Testis (tissue), 3 donors: Measurements from ENCODE around the gene TPSAB1. TPM values are rescaled to one million over a fixed set of nuclear protein-coding genes. Genes with fewer than 3 reads are reported as not detected.

Source experiments
- DNase-seq: peaks from one replicate; pipeline ENCODE4 v3.0.0-alpha.2; 2019
- H3K27ac ChIP-seq, 2 donors: fragments of 200-600 bp; sonication (generic); one replicate each; pipeline ENCODE4 v1.5.1; 2019
- H3K27me3 ChIP-seq: fragments of 200-600 bp; sonication (generic); one replicate; pipeline ENCODE4 v1.5.1; 2019
- H3K36me3 ChIP-seq: fragments of 200-600 bp; sonication (generic); one replicate; pipeline ENCODE4 v1.5.1; 2017; ENCODE audit warnings: low read depth; ENCODE audit errors: missing control alignments
- H3K4me1 ChIP-seq: fragments of 200-600 bp; sonication (generic); one replicate; pipeline ENCODE4 v1.5.1; 2019
- H3K4me3 ChIP-seq, 2 donors: fragments of 200-600 bp; sonication (generic); one replicate each; pipeline ENCODE4 v1.5.1; 2017 to 2019
- H3K9me3 ChIP-seq: fragments of 200-600 bp; sonication (generic); one replicate; pipeline ENCODE4 v1.5.1; 2017
- POLR2A ChIP-seq: fragments of 450-650 bp; IDR thresholded peaks from one replicate; pipeline ENCODE4 v1.6.1; 2017; ENCODE audit warnings: antibody characterized with exemption, mild to moderate bottlenecking, moderate library complexity
- WGBS, 2 donors: methylation state at CpG; one replicate each; pipeline ENCODE4 v1.1.5; 2018; 5-methylcytosine and 5-hydroxymethylcytosine counted together
- intact Hi-C: fragments of 100-400 bp; cut with DNase I; formaldehyde crosslinking; loops from one replicate; pipeline ENCODE4 v1.15.1; 2023; ENCODE audit warnings: low total_unique reads
- polyA plus RNA-seq: library from polyadenylated mRNA; stranded (reverse); fragments of 350-450 nt; fragmentation: Illumina TruSeq; extraction: RNeasy Lipid Tissue Mini Kit (QIAGEN cat#74804); gene quantifications from one replicate; pipeline ENCODE4 v1.2.3, GENCODE V29; 2014; ENCODE audit warnings: low read depth, low replicate concordance; ENCODE audit not compliant: insufficient read depth
- total RNA-seq, 2 donors: library from RNA; depleted of rRNA; stranded (reverse); fragments of >200 nt; gene quantifications; one replicate each; pipeline ENCODE4 v1.2.3, GENCODE V29; 2016
- TF ChIP-seq, protein P1 (sequence below), 3 experiments: fragments of 450-650 bp in 2 of 3; fragments of 200-600 bp in 1 of 3; sonication (generic) in 1 of 3; IDR thresholded peaks; one replicate each; pipeline ENCODE4 v1.5.1; 2016 to 2019; ENCODE audit warnings: antibody characterized with exemption in 3 of 3, mild to moderate bottlenecking in 2 of 3, moderate library complexity in 1 of 3

Gene TPSAB1
- total and polyA plus RNA-seq, 3 donors from 2014 or later = 11.7 to 32.0 (median 12.2) TPM

DNA sequence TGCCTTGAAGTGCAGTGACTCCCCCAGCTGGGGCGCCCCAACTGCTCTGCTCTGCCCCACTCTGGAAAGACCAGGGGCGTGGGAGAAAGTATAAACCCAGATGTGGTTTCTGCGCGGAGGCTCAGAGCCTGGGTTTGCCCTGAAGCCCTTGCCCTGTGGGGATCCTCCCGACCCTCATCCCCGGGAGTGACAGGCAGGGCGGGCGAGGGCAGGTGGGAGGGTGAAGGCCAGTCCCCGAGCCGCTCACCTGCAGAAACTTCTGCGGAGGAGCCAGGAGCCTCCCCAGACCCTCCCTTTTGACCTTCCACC lies 19.2 kb downstream of the TPSAB1 start:
- Histone ChIP-seq H3K27ac (no peak overlapping the region), H3K36me3 (no peaks in the 10 kb centered on the region), H3K9me3 (no peaks in the 10 kb centered on the region), H3K4me3 (no peak overlapping the region), H3K27me3 (no peaks in the 10 kb centered on the region), H3K4me1 (no peaks in the 10 kb centered on the region)
- 13 to 44% methylated on average over 3 to 11 of the region's 11 CpGs for WGBS, 2 donors
- TF ChIP-seq POLR2A = no peak
- TF ChIP-seq, protein P1, sequence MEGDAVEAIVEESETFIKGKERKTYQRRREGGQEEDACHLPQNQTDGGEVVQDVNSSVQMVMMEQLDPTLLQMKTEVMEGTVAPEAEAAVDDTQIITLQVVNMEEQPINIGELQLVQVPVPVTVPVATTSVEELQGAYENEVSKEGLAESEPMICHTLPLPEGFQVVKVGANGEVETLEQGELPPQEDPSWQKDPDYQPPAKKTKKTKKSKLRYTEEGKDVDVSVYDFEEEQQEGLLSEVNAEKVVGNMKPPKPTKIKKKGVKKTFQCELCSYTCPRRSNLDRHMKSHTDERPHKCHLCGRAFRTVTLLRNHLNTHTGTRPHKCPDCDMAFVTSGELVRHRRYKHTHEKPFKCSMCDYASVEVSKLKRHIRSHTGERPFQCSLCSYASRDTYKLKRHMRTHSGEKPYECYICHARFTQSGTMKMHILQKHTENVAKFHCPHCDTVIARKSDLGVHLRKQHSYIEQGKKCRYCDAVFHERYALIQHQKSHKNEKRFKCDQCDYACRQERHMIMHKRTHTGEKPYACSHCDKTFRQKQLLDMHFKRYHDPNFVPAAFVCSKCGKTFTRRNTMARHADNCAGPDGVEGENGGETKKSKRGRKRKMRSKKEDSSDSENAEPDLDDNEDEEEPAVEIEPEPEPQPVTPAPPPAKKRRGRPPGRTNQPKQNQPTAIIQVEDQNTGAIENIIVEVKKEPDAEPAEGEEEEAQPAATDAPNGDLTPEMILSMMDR (IDR thresholded peaks at IDR 0.05) = no peak
- no peak for DNase-seq
- intact Hi-C loops = no loop called here

DNA sequence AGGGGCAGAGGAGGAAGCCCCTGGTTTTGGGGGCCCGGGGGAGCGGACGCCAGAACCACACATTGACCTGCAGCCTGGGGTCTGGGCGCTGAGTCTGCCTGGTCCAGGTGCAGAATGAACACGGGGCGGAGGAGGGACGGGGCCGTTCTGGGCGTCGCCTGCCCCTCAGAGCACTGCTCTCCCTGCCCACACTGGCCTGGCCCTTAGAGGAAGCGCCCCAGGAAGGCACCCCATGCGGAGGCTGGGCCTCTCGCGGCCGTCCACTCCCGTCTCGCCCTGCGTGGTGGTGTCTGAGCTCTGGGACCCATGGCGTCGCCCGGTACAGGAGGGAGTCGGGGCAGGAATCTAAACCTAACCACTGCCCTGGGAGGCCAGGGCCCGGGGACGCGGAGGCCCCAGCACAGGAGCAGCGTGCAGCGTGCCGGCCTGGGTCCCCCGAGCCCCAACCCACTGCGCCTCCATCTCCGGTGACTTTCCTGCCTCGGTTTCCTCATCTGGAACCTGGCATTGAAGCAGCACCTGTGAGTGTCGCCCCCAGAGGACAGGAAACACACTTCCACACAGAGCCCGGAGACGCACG lies 19.7 kb downstream of the TPSAB1 start:
- no peak for DNase-seq
- Histone ChIP-seq H3K36me3 (no peaks in the 10 kb centered on the region), H3K27me3 (no peaks in the 10 kb centered on the region), H3K4me1 (no peaks in the 10 kb centered on the region), H3K9me3 (no peaks in the 10 kb centered on the region), H3K4me3 (no peak overlapping the region), H3K27ac (no peak overlapping the region)
- WGBS, 2 donors = 40 to 55% methylated on average over 16 to 35 of the region's 36 CpGs
- TF ChIP-seq, protein P1 (IDR thresholded peaks at IDR 0.05) = no peak
- no peak for TF ChIP-seq POLR2A
- intact Hi-C loops = no loop called here

DNA sequence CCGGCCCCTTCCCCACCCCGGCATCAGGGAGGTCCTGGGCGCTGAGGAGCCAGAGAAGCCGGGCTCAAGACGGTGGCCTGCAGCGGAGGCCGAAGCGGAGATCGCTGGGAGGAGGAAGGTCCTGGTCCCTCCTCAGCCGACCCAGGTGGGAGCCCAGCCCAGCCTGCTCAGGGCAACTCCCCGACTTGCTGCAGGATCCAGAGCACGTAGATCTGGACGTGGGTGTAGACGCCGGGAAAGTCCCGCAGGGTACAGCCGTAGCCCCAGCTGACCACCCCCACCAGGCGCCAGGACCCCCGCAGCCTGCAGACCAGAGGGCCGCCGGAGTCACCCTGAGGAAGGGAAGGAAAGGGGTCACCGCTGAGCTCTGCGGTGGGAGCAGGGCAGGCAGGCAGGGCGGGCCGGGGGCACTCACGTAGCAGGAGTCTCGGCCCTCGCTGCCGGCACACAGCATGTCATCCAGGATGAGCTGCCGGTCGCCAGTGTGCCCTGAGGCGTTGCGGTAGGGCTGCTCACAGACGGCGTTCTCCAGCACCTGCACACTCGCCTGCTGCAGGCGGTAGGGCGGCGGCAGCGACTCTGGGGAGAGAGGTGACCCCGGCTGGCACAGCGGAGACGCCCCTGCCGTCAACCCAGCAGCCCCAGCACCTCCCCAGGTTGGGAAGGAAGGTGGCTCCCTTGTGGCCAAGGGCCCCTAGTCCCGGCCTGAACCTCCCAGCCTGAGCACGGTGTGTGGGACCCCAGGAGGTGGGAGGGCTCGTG lies 20.8 kb downstream of the TPSAB1 start:
- no peak overlapping the region for H3K4me3 ChIP-seq
- H3K4me1 ChIP-seq = no peaks in the 10 kb centered on the region
- WGBS, 2 donors = 25 to 41% methylated on average over 7 to 45 of the region's 47 CpGs
- intact Hi-C loops = no loop called here
- H3K36me3 ChIP-seq = no peaks in the 10 kb centered on the region
- TF ChIP-seq POLR2A = no peak
- TF ChIP-seq, protein P1 (IDR thresholded peaks at IDR 0.05) = no peak
- H3K27ac ChIP-seq = no peak overlapping the region
- H3K9me3 ChIP-seq = no peaks in the 10 kb centered on the region
- H3K27me3 ChIP-seq = no peaks in the 10 kb centered on the region
- DNase-seq = no peak

DNA sequence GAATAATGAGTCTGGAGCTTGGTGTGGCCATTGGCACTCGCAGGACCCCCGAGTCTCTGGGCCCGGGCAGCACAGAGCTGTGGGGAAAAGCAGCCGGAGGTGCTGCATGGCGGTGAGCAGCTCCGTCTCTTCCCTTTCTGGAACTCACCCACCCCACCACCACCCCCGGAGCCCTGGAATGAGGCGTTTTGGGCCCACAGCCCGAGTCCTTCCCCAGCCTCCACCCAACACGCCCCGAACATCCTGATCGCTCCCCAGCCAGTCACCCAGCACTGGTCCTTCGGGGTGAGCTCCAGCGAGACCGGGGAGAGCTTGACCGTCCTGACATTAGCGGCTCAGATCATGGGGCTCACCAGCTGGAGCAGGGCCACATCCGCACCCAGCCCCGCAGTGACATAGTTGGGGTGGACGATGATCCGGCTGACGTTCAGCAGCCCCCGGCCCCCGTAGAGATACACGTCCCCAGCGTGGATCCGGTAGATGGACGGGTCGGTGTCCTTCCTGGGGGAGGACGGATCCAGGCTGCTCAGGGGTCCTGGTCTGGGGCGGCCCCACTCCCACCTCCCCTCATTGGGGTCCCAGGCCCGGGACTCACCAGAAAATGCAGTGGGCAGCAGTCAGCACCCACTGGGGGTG lies 21.8 kb downstream of the TPSAB1 start:
- no peaks in the 10 kb centered on the region for H3K4me1 ChIP-seq
- no peaks in the 10 kb centered on the region for H3K9me3 ChIP-seq
- intact Hi-C loops = no loop called here
- DNase-seq = no peak
- no peaks in the 10 kb centered on the region for H3K36me3 ChIP-seq
- WGBS, 2 donors = 75 to 81% methylated on average over 11 to 32 of the region's 32 CpGs
- TF ChIP-seq, protein P1 (IDR thresholded peaks at IDR 0.05) = no peak
- no peak for TF ChIP-seq POLR2A
- no peaks in the 10 kb centered on the region for H3K27me3 ChIP-seq
- H3K27ac ChIP-seq = no peak overlapping the region
- H3K4me3 ChIP-seq = no peak overlapping the region
